Measurements from ENCODE around the gene ZNF22.

Gene ZNF22

DNA sequence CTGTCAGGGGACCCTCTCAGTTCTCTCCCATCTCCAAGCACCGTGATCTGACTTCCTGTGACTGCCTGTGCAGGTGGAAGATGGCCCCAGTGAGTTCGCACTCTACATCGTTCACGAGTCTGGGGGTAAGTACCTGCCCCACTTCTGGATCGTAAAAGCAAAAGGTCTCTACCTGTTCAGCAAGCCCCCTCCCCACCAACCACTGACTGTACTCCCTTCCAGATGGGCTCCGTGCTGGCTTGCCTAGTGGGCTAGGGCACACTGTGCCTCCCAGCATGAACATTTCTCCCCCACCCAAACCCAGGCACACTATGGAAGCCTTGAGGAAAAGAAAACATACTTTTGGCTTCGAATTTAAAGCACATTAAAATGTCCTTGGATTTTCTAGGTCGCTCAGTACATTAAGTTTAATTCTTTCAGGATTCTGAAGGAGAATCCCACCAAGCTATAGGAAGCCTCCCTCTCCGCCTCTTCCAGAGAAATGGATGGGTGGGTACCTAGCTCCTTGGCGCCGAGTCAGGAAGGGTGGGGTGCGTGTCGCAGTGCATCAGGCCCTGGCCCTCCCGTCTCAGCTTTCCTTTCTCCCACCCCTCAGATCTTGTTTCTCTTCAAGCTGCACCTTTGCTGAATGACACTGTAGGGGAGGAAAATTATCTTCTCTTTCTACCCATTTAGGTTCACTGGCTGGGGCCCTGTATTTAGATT is 11.0 kb upstream of the ZNF22 start:
- POLR2A ChIA-PET (ENCODE audit: low non-redundant PET) = no interaction called here
- CTCF ChIA-PET = interaction anchor here (0.6 kb wide), 1 partner anchor 1299 kb away, joined by 3 read pairs; no protein-coding TSS in a partner anchor
- no peak for DNase-seq (ENCODE audit: low spot score)
- TF ChIP-seq, protein P1, sequence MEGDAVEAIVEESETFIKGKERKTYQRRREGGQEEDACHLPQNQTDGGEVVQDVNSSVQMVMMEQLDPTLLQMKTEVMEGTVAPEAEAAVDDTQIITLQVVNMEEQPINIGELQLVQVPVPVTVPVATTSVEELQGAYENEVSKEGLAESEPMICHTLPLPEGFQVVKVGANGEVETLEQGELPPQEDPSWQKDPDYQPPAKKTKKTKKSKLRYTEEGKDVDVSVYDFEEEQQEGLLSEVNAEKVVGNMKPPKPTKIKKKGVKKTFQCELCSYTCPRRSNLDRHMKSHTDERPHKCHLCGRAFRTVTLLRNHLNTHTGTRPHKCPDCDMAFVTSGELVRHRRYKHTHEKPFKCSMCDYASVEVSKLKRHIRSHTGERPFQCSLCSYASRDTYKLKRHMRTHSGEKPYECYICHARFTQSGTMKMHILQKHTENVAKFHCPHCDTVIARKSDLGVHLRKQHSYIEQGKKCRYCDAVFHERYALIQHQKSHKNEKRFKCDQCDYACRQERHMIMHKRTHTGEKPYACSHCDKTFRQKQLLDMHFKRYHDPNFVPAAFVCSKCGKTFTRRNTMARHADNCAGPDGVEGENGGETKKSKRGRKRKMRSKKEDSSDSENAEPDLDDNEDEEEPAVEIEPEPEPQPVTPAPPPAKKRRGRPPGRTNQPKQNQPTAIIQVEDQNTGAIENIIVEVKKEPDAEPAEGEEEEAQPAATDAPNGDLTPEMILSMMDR (conservative IDR thresholded peaks at IDR 0.05; ENCODE audit: low read depth) = no peak
- H3K27ac ChIP-seq = no peak overlapping the region

DNA sequence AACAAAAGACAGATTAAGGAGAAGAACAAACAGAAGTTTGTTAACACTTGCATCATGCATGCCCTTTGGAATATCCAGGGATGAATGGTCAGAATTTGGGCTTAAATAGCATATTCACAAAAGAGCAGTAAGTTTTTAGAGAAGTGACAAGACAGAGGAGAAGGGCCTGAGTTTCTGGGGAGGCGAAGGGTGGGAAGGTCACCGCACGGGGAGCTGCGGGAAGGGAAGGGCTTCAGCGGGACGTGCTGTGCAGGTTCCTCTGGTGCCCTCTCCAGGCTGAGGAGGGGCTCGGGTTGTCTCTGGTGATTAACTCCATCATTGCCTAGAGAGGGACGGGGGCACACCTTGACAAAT is 10.4 kb upstream of the ZNF22 start:
- no peak overlapping the region for H3K27ac ChIP-seq
- DNase-seq (ENCODE audit: low spot score) = no peak
- CTCF ChIA-PET = no interaction called here
- POLR2A ChIA-PET (ENCODE audit: low non-redundant PET) = no interaction called here
- TF ChIP-seq, protein P1 (conservative IDR thresholded peaks at IDR 0.05; ENCODE audit: low read depth) = no peak

DNA sequence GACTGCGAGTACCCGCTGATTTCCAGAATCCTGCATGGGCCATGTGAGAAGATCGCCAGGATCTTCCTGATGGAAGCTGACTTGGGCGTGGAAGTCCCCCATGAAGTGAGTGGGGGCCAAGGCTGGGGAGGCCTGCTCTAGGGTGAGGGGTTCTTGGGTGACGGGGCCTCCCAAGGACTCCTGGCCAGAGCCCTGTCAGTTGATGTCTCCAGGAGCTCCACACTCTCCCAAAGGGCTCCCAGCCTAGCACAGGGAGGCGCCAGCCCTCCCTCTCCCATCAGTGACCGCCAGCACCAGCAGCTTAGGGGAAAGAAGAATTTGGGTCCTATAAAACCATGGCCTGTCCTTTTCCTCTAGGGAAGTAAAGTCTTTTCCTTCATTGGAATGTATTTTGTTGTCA is 9.8 kb upstream of the ZNF22 start:
- TF ChIP-seq, protein P1 (conservative IDR thresholded peaks at IDR 0.05; ENCODE audit: low read depth) = no peak
- POLR2A ChIA-PET (ENCODE audit: low non-redundant PET) = no interaction called here
- no peak overlapping the region for H3K27ac ChIP-seq

DNA sequence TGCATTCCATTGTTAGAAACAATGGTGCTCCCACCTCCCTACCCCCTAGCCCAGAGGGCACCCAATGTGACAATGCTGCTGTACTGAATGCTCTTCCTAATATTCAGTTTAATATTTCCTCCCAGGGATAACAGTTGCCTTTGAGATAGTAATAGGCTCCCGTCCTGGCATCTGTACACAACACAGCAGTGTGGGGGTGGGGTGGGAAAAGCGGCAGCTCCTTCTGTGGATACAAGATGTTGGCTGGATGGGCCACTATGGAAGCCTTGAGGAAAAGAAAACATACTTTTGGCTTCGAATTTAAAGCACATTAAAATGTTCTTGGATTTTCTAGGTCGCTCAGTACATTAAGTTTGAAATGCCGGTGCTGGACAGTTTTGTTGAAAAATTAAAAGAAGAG is 9.2 kb upstream of the ZNF22 start:
- TF ChIP-seq, protein P1 (conservative IDR thresholded peaks at IDR 0.05; ENCODE audit: low read depth) = no peak
- no peak overlapping the region for H3K27ac ChIP-seq
- DNase-seq (ENCODE audit: low spot score) = no peak
- POLR2A ChIA-PET (ENCODE audit: low non-redundant PET) = no interaction called here
- CTCF ChIA-PET = no interaction called here

More for the DNA sequence above, 9.8 kb upstream of the ZNF22 start:
- CTCF ChIA-PET = no interaction called here
- no peak for DNase-seq (ENCODE audit: low spot score)

DNA sequence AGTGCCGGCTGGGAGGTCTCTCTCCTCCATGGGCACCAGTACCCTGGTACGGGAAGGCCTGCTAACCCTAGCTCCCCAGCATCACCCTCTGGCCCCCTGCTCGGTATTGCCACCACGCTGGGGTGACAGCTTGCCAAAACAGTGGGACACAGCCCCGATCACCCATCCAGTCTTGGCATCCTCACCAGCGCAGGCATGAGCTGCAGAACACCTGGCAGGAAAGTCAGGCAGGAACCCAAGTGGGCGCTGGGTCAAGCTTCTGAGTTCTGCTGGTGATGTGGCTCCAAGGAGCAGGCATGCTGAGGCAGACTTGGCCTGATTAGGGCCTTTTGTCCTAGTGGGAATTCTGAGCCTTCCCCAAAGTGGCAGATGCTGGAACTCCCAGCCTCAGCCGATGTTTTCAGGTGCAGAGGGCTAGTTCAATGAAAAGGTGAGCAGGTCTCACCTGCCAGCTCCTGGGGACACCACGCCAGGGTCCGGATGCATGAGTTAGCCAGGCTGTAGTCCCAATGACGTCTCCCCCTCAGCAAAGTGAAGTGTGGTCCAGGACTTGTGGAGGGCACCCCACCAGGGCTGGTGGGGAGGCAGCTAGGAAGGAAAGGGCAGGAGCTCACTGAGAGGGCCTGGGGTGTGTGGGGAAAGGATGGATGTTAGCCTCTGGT is 8.5 kb upstream of the ZNF22 start:
- POLR2A ChIA-PET (ENCODE audit: low non-redundant PET) = no interaction called here
- TF ChIP-seq, protein P1 (conservative IDR thresholded peaks at IDR 0.05; ENCODE audit: low read depth) = no peak
- CTCF ChIA-PET = no interaction called here
- H3K27ac ChIP-seq = no peak overlapping the region
- DNase-seq (ENCODE audit: low spot score) = no peak

DNA sequence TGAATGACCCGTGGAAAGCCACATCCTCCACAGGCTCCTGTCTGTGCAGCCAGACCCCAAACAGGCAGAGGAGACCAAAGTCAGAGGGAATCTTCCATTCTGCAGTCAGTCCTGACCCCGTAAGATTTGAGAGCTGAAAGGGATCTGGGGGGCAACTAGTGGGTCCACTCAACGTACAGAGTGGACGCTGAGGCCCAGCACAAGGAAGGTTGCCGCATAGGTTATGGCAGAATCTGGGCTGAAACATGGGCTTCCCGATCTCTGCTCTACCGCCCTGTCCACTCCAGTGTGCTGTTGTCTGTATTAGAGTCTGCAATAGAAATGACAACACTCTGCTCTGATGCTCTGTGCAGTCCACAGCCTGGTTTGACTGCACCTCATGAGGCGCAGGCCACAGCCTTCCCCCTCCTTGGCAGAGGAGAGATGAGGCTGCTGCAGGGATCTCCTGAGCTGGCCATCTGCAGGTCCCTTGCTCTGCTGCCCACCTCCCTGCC is 7.9 kb upstream of the ZNF22 start:
- TF ChIP-seq, protein P1 (conservative IDR thresholded peaks at IDR 0.05; ENCODE audit: low read depth) = no peak
- H3K27ac ChIP-seq = no peak overlapping the region
- POLR2A ChIA-PET (ENCODE audit: low non-redundant PET) = no interaction called here
- no peak for DNase-seq (ENCODE audit: low spot score)
- CTCF ChIA-PET = no interaction called here

All from RWPE1 (cell line).